HL-60 (cell line): ENCODE data around the gene CLCN3.

Experiments
- DNase-seq, 2 experiments: peaks; one replicate each; pipeline ENCODE4 v3.0.0-alpha.2; 2010 to 2020; ENCODE audit warnings: low read depth in 1 of 2, low spot score in 1 of 2
- H3K27ac ChIP-seq: fragments of 250-450 bp; sonication (Bioruptor Pico); replicated peaks from 2 replicates; pipeline ENCODE4 v1.5.1; 2020; ENCODE audit warnings: mild to moderate bottlenecking, moderate library complexity
- H3K27me3 ChIP-seq: fragments of 250-450 bp; sonication (Bioruptor Pico); 2 replicates; pipeline ENCODE4 v1.5.1; 2021; ENCODE audit warnings: mild to moderate bottlenecking, moderate library complexity; ENCODE audit not compliant: insufficient read depth, poor library complexity, severe bottlenecking
- H3K4me3 ChIP-seq: replicated peaks from 2 replicates; pipeline ENCODE4 v1.5.1; 2011; ENCODE audit warnings: mild to moderate bottlenecking, control low read depth, low read length; ENCODE audit not compliant: insufficient read depth
- CTCF ChIP-seq: IDR thresholded peaks from one replicate; pipeline ENCODE4 v1.5.1; 2011; ENCODE audit warnings: low read length, control low read depth, inconsistent platforms; ENCODE audit not compliant: insufficient read depth
- GABPA ChIP-seq: IDR thresholded peaks from 2 replicates; pipeline ENCODE4 v1.6.1; 2012; ENCODE audit warnings: low read depth
- POLR2AphosphoS5 ChIP-seq: IDR thresholded peaks from 2 replicates; pipeline ENCODE4 v1.6.1; 2012; ENCODE audit warnings: low read depth
- REST ChIP-seq: IDR thresholded peaks from 2 replicates; pipeline ENCODE4 v1.6.1; 2012; ENCODE audit warnings: low read depth; ENCODE audit not compliant: insufficient replicate concordance
- SPI1 ChIP-seq: IDR thresholded peaks from 2 replicates; pipeline ENCODE4 v1.6.1; 2012; ENCODE audit warnings: low read depth, mild to moderate bottlenecking, borderline replicate concordance

Gene CLCN3

GRCh38 chr4:169611991-169612870, 8.1 kb upstream of the CLCN3 start, which contains the start of gene NEK1:
NEK1 (minus strand) TSS chr4:169612583; CDS start chr4:169602630, 9,953 bp downstream.
- TF ChIP-seq CTCF: no peak
- no peak for TF ChIP-seq SPI1
- no peak for TF ChIP-seq GABPA
- TF ChIP-seq POLR2AphosphoS5: peak; percentile 86
- no peak for TF ChIP-seq REST
- peak within 1 kb of the TSS; percentile 87 for H3K27ac ChIP-seq
- peak within 1 kb of the TSS; percentile 82 for H3K4me3 ChIP-seq
- DNase-seq: peak; percentile 60 to 88
- H3K27me3 ChIP-seq: no peaks in the 10 kb centered on the region

GRCh38 chr4:169612871-169613859, 7.2 kb upstream of the CLCN3 start:
- DNase-seq: peak in 1 of 2 experiments; percentile 73
- H3K27ac ChIP-seq: peak overlapping the region; percentile 24
- peak overlapping the region; percentile 82 for H3K4me3 ChIP-seq
- no peaks in the 10 kb centered on the region for H3K27me3 ChIP-seq
- no peak for TF ChIP-seq POLR2AphosphoS5
- peak; percentile 38 for TF ChIP-seq CTCF

- H3K4me3 ChIP-seq: no peak overlapping the region
- H3K27me3 ChIP-seq: no peaks in the 10 kb centered on the region
- H3K27ac ChIP-seq: no peak overlapping the region
- DNase-seq: no peak
- TF ChIP-seq SPI1 (no peak), GABPA (no peak), REST (no peak), POLR2AphosphoS5 (no peak), CTCF (no peak)
These were observed 4.8 kb upstream of the CLCN3 start for GRCh38 chr4:169615467-169616106.
